Peyer's patch (tissue), 4 donors: Measurements from ENCODE around the gene AGFG2.

Source experiments
- POLR2A ChIP-seq, 2 donors: fragments of 450-650 bp; IDR thresholded peaks; one replicate each; pipeline ENCODE4 v1.5.1; 2017; ENCODE audit warnings: antibody characterized with exemption in 2 of 2, mild to moderate bottlenecking in 2 of 2, moderate library complexity in 2 of 2
- TF ChIP-seq, protein P1 (sequence below), 6 experiments: fragments of 450-650 bp in 4 of 6; fragments of 200-600 bp in 2 of 6; sonication (generic) in 1 of 6; IDR thresholded peaks; one replicate each; pipeline ENCODE4 v1.5.1; 2017 to 2019; ENCODE audit warnings: antibody characterized with exemption in 6 of 6, mild to moderate bottlenecking in 3 of 6, moderate library complexity in 1 of 6

DNA sequence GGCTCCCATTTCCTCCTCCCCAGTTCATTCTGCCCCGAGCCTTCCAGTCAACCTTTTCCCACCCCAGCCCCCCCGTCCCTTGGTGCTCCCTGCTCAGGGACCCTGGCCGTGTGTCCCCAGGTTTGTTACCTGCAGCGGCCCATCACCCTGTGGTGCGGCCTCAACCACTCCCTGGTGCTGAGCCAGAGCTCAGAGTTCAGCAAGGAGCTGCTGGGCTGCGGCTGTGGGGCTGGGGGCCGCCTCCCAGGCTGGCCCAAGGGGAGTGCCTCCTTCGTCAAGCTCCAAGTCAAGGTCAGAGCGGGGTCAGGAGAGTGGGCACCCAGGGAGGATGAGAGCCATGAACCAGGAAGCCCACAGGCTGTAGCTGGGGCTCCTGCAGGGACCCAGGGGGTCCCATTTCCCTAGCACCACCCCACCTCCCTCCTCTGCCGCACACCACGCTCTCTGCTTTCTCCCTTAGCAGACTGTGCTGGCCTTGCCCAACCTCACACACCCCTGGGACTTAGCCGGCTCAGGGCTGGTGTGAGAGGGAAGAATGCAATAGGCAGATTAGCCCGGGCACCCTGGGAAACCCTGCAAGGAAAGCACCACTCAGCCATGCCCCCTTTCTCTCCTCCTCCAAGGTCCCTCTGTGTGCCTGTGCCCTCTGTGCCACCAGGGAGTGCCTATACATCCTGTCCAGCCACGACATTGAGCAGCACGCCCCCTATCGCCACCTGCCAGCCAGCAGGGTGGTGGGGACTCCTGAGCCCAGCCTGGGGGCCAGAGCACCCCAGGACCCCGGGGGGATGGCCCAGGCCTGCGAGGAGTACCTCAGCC lies 61.1 kb downstream of the AGFG2 start:
- TF ChIP-seq, protein P1, sequence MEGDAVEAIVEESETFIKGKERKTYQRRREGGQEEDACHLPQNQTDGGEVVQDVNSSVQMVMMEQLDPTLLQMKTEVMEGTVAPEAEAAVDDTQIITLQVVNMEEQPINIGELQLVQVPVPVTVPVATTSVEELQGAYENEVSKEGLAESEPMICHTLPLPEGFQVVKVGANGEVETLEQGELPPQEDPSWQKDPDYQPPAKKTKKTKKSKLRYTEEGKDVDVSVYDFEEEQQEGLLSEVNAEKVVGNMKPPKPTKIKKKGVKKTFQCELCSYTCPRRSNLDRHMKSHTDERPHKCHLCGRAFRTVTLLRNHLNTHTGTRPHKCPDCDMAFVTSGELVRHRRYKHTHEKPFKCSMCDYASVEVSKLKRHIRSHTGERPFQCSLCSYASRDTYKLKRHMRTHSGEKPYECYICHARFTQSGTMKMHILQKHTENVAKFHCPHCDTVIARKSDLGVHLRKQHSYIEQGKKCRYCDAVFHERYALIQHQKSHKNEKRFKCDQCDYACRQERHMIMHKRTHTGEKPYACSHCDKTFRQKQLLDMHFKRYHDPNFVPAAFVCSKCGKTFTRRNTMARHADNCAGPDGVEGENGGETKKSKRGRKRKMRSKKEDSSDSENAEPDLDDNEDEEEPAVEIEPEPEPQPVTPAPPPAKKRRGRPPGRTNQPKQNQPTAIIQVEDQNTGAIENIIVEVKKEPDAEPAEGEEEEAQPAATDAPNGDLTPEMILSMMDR (IDR thresholded peaks at IDR 0.05), result no peak
- TF ChIP-seq POLR2A (IDR thresholded peaks at IDR 0.05), result no peak
